Measurements from ENCODE around the gene ARHGAP22.

ARHGAP22 gene

DNA sequence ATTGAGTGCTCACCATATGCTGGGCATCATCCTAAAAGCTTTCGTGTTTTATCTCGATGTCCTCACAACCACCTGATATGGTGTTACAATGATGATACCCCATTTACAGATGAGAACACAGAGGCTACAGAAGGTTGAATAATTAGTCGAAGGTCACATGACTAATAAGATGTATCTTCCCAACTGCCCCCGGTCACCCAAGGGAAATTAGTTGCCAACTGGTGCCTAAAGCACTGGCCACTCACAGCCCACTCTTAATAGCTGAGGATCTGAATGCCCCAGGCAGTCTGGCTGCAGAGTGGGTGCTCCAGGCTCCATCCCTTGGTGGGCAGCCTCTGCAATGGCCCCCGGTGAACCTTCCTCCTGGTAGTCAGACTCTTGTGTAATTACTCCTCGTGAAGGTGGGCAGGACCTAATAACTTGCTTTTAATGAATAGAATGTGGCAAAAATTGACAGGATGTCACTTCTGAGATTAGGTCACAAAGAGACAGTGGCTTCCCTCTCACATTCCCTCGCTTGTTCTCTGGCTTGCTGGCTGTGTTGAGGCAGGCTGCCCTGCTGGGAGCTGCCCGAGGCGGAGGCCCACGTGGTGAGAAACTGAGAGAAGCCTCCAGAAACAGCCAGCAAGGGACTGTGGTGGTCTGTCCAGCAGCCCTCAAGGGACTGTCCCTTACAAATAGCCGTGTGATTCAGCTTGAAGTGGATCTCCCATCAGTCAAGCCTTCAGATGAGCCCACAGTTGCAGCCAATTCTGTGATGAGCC, 109.4 kb downstream of the ARHGAP22 start:
- no peak for DNase-seq

- no peak for DNase-seq
Measured at GRCh38 chr10:48494611-48495010, 110.3 kb downstream of the ARHGAP22 start.

GRCh38 chr10:48494073-48494472, 110.8 kb downstream of the ARHGAP22 start:
- no peak for DNase-seq

- no peak for DNase-seq
Measured at GRCh38 chr10:48493083-48493871, 111.6 kb downstream of the ARHGAP22 start.

- no peak for DNase-seq
Measured at GRCh38 chr10:48492201-48492600, 112.7 kb downstream of the ARHGAP22 start.

DNA sequence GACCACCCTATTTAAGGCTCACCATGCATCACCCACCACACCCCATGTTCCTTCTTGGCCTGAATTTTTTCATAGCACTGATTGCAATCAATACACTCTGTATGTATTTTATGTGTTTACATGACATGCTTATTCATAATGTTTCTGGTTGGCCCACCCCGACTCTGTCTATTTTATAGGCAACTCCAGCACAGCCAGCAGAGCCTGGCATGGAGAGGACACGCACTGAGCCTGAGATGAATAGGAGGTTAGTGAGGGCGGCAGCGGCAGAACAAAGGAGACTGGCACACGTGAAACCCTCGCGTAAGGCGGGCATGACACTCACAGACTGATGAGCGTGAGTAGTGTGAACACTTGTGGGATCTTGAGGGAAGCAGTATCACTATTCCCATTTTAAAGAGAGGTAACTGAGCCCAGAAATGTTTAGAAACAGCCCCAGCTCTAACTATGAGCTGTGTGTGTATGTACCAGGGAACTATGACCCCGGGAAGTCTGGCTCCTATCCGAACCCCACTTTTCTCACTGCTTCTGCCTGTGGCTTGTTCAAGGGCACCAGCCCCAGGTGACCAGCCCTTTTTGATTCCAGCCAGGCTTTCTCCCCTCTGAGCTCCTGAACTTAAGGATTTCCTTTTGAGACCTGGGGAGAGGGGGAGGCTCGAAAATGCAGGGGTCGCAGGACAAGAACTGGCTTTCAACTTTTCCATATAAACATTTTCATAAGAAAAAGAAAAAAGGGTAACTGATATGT, 113.3 kb downstream of the ARHGAP22 start:
- no peak for DNase-seq

DNA sequence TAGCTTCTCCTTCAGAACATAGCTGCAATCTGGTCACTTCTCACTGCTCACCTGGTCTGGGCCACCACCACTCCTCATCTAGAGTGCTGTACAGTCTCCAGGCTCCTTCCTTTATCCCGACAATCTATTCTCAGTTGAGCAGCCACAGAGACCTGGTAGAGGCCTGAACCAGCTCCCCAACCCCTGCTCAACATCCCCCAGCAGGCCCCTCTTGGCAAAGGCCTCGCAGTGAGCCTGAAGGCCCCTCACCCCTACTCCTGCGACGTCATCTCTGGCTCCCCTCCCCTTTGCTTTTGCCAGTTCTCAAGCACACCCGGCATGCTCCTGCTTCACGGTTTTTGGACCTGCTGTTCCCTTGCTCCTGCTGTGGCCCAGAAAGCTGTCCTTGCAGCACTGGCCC, 113.9 kb downstream of the ARHGAP22 start:
- no peak for DNase-seq

DNA sequence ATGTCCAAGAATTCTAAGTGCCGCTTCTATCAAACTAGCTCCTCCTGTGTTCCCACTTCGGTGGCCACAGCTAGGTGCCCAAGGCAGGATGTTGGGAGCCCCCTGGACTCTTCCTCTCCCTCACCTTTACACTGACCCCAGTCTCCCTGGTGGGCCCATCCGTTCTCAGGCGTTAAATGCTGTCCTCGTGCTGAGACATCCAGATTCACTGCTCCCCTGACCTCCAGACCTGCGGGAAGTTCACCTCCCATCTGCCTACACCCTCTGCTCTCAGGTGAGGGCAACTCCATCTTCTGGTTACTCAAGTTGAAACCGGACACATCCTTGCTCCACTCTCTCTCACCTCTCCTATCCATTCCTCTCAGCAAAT, 114.3 kb downstream of the ARHGAP22 start:
- DNase-seq, result no peak

GRCh38 chr10:48489099-48489498, 115.8 kb downstream of the ARHGAP22 start:
- no peak for DNase-seq

DNA sequence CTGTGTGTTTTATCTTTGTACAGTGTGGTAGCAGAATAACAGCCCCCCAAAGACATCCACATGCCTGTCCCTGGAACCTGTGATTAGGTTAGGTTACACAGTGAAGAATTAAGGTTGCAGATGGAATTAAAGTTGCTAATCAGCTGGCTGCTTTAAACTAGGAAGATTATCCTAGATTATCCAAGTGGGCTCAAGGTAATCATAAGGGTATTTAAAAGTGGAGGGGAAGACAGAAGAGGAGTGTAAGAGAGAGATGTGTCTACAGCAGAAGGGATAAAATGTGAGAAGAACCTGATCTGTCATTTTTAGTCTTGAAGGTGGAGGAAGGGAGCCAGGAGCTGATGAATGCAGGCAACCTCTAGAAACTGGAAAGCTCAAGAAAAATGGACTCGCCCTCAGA, 117.6 kb downstream of the ARHGAP22 start:
- DNase-seq, result no peak

DNA sequence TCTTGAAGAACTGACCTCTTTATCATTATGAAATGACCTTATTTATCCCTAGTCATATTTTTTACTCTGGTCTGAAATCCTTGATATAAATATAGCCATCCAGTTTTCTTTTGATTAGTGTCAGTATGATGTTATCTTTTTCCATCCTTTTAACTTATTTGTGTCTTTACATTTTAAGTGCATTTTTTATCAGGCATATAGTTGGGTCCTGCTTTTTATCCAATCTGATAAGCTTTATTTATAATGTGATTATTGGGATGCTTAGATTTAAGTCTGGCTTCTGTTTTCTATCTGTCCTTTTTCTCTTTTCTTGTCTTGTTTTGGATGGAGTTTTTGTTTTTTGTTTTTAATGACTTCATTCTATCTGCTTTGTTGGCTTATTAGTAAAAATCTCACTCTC, 119.2 kb downstream of the ARHGAP22 start:
- no peak for DNase-seq

DNA sequence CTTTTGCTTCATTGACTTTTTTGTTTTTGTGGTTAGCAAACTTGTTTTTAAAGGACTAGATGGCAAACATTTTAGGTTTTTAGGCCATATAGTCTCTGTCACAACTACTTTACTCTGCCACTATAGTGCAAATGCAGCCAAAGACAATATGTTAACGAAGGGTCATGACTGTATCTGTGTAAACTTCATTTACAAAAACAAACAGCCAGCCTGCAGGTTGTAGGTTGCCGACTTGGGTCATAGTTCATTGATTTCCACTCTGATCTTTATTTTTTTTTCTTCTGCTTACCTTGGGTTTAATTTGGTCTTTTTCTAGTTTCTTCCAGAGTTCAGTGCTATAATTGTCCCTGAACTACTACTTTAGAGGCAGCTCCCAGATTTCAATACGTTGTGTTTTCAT, 120.0 kb downstream of the ARHGAP22 start:
- DNase-seq, result no peak

GRCh38 chr10:48482207-48482606, 122.7 kb downstream of the ARHGAP22 start:
- no peak for DNase-seq

DNA sequence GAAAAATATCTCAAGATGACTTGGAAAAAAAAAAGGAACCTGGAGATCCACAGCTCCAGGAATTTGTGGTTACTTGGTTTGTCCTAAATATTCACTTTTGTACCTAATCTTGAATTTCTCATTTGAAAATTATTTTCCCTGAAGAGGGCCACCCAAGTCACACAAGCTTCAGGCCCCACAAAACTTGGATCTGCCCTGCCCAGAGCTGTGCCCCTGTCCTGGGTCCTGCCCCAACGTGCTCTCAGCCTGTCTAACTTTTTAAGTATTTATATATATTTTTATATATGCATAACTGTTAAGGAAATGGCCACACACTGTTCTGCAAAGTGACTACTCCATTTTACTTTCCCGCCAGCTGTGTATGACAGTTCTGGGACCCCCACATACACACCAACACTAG, 123.5 kb downstream of the ARHGAP22 start:
- no peak for DNase-seq

- DNase-seq, result no peak
Measured at GRCh38 chr10:48480397-48481374, 124.2 kb downstream of the ARHGAP22 start.

DNA sequence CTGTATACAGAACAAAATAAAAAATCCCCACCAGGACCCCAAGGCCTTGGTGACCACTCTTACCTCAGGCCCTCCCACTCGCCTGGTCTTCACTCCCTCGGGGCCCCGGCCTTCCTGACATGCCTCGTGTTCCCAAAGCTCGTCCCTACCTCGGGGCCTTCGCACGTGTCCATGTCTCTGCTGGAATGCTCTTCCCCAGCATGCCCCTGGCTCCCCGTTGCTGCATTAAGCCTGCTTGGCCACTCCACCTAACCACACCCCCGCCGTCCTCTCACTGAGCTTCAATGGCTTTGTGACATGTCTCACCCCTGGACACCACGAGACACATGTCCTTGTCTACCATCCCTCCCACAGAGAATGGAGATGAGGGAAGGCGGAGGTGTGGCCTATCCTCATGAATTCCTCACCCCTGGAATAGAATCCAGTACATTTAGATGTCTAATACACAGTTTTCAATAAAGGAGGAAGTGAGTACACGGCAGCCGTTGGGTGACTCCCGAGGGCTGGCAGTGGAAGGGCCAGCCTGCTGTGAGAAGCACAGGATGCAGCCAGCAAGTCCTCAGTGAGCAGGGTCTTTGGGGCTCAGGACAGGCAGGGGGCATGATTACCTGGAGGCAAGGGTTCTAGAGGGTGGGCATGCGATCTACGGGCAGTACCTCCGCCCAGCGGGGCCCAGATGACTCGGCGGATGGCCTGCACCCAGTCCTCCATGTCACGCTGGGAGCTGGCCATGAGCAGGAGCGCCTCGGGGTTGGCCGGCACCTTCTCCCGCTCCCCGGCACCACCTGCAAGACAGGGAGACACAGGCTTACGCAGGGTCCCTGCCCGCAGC, 125.7 kb downstream of the ARHGAP22 start:
- no peak for DNase-seq

GRCh38 chr10:48478469-48478868, 126.4 kb downstream of the ARHGAP22 start:
- no peak for DNase-seq

DNA sequence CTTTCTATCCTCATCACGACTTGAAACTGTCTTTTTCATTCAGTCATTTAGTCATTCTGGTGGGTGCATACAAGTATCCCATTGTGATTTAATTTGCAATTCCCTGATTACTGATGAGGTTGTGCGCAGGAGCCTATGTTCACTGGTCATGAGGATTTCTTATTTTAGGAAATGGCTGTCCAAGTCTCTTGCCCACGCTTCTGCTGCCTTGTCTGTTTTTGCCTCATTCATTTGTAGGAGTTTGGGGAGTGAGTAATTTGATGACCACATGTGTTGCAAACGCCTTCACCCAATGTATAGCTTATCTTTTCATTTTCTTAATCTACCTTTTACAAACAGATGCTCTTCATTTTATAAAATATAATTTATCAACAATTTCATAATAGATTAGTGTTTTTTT, 127.3 kb downstream of the ARHGAP22 start:
- no peak for DNase-seq

GRCh38 chr10:48477141-48477540, 127.7 kb downstream of the ARHGAP22 start:
- no peak for DNase-seq

DNA sequence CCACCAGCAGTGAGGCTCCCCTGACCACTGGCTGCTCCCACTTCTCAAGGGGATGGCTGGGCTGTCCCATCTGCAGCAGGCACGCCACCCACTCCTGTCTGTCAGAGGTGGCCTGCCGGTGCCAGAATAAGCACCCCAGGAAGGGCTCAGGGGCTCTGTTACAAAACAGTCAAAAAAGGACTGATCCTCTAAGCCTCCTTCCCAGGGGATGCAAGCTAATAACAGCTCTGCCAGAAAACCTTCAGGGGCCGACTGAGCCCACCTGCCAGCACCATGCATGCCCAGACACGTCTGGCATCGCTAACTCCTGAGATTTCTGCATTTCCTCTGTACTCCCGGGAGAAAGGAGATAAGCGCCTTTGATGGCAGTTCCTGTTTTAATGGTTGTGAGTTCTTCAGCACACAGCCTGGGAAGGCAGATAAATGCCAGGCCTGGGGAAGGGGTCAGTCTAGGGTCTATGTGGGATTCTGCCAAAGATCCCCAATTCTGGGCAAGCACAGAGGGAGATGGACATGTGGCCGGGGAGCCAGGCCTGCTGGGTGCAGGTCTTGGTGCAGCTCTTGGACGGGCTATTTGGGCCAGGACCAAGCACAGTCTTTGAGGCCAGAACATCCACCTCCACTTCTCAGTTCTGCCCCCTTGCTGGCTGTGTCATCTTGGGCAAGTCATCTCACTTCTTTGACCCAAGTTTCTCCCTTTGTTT, 128.4 kb downstream of the ARHGAP22 start:
- no peak for DNase-seq

- DNase-seq, result no peak
Measured at GRCh38 chr10:48475943-48476278, 129.0 kb downstream of the ARHGAP22 start.

Measured in CD4-positive, alpha-beta T cell treated with Interleukin-17A for 1 hour (primary cell).